AG04450 (cell line): ENCODE measurements around the gene DXO. TPM values are rescaled to one million over a fixed set of nuclear protein-coding genes. Genes with fewer than 3 reads are reported as not detected.

Source experiments
- CTCF ChIA-PET: fragments of 300-600, 350-600 bp; formaldehyde crosslinking; extraction: SDS; loops from one replicate; lab custom pipeline; 2022; ENCODE audit warnings: antibody characterized with exemption, inconsistent platforms; lab: Charles Lee
- POLR2A ChIA-PET: fragments of 350-600 bp; formaldehyde crosslinking; extraction: SDS; loops from one replicate; lab custom pipeline; 2021; ENCODE audit warnings: antibody characterized with exemption, inconsistent platforms; lab: Yijun Ruan, JAX
- DNase-seq: peaks from one replicate; pipeline ENCODE4 v3.0.0-alpha.2; 2011; ENCODE audit warnings: low read depth, low spot score
- H3K27ac ChIP-seq: one replicate; pipeline ENCODE4 v1.5.1; 2012; ENCODE audit warnings: low read depth, low read length, control low read depth
- H3K27me3 ChIP-seq: one replicate; pipeline ENCODE4 v1.6.0; 2012; ENCODE audit warnings: low read length; ENCODE audit not compliant: control insufficient read depth, insufficient read depth
- H3K4me3 ChIP-seq: 2 replicates; pipeline ENCODE4 v1.5.1; 2011; ENCODE audit warnings: mild to moderate bottlenecking, low read depth, low read length, control low read depth
- H3K9me3 ChIP-seq: 2 replicates; pipeline ENCODE4 v1.5.1; 2012; ENCODE audit warnings: low read length; ENCODE audit not compliant: control insufficient read depth, insufficient read depth
- polyA plus RNA-seq: library from polyadenylated mRNA; depleted of rRNA; stranded (reverse); fragments of >200 nt; gene quantifications from 2 replicates; pipeline ENCODE4 v1.2.3, GENCODE V29; 2011
- TF ChIP-seq, protein P1 (sequence below): IDR thresholded peaks from 2 replicates; pipeline ENCODE4 v1.5.1; 2011; ENCODE audit warnings: low read depth, low read length, control low read depth, inconsistent platforms

DXO gene
- polyA plus RNA-seq, 1 experiment, result 11.4 TPM

GRCh38 chr6:31930962-31931361 is 41.0 kb downstream of the DXO start:
- POLR2A ChIA-PET, result no interaction called here
- Histone ChIP-seq H3K9me3 (no peaks in the 10 kb centered on the region; the same call in 1 of the 2 replicates), H3K27me3 (peaks cover 1% of the 10 kb centered on the region), H3K4me3 (no peak overlapping the region), H3K27ac (no peak overlapping the region)
- DNase-seq, result no peak
- CTCF ChIA-PET, result interaction anchor here (1.1 to 1.3 kb wide), 2 partner anchors 8 to 21 kb away, joined by 4 to 7 read pairs; no protein-coding TSS in a partner anchor
- TF ChIP-seq, protein P1, sequence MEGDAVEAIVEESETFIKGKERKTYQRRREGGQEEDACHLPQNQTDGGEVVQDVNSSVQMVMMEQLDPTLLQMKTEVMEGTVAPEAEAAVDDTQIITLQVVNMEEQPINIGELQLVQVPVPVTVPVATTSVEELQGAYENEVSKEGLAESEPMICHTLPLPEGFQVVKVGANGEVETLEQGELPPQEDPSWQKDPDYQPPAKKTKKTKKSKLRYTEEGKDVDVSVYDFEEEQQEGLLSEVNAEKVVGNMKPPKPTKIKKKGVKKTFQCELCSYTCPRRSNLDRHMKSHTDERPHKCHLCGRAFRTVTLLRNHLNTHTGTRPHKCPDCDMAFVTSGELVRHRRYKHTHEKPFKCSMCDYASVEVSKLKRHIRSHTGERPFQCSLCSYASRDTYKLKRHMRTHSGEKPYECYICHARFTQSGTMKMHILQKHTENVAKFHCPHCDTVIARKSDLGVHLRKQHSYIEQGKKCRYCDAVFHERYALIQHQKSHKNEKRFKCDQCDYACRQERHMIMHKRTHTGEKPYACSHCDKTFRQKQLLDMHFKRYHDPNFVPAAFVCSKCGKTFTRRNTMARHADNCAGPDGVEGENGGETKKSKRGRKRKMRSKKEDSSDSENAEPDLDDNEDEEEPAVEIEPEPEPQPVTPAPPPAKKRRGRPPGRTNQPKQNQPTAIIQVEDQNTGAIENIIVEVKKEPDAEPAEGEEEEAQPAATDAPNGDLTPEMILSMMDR, result no peak

GRCh38 chr6:31928672-31928939 is 43.3 kb downstream of the DXO start:
- DNase-seq, result no peak
- Histone ChIP-seq H3K9me3 (no peaks in the 10 kb centered on the region; the same call in 1 of the 2 replicates), H3K27me3 (peaks cover 3% of the 10 kb centered on the region), H3K27ac (no peak overlapping the region), H3K4me3 (no peak overlapping the region)
- ChIA-PET POLR2A (no interaction called here), CTCF (no interaction called here)
- TF ChIP-seq, protein P1, result no peak

GRCh38 chr6:31927863-31928671 is 43.9 kb downstream of the DXO start:
- POLR2A ChIA-PET, result no interaction called here
- no peak overlapping the region for H3K27ac ChIP-seq
- CTCF ChIA-PET, result no interaction called here
- peaks cover 3% of the 10 kb centered on the region for H3K27me3 ChIP-seq
- TF ChIP-seq, protein P1, result no peak
- H3K4me3 ChIP-seq, result no peak overlapping the region
- DNase-seq, result no peak
- H3K9me3 ChIP-seq, result no peaks in the 10 kb centered on the region; the same call in 1 of the 2 replicates

DNA sequence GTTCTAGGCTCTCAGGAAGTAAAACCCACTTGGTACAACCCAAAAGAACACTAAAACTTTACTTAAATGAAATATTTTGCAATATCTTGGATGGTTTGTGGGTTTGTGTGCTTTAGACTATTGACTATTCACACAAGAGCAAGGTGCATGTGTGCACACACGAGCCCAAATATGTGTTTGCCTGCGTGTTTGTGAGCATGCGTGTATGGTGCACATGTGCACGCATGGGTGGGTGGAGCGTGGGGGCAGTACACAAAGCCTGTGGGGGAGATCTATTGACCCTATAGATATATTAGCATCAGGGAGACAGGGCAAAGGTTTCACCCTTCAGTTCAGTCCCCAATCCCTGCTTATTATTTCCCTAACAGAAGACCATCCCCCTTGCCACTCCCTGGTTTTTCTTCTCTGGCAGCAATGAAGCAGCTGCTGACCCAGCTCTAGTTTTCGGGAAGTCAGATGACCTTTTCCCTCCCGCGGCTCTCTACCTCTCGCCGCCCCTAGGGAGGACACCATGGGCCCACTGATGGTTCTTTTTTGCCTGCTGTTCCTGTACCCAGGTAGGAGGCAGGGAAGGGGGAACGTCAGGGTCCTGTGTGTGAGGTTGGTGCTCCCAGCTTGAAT is 44.6 kb downstream of the DXO start, which contains the start of gene C2:
Gene C2, plus strand, starts transcription at position 476 of the 621 bp plus-strand sequence. Its CDS starts 36 bp downstream, at position 512.
- peaks cover 3% of the 10 kb centered on the region for H3K27me3 ChIP-seq
- H3K4me3 ChIP-seq, result no peak within 1 kb of the TSS
- DNase-seq, result no peak
- TF ChIP-seq, protein P1, result no peak
- CTCF ChIA-PET, result no interaction called here
- H3K27ac ChIP-seq, result no peak within 1 kb of the TSS
- POLR2A ChIA-PET, result no interaction called here
- no peaks in the 10 kb centered on the region; the same call in 1 of the 2 replicates for H3K9me3 ChIP-seq

DNA sequence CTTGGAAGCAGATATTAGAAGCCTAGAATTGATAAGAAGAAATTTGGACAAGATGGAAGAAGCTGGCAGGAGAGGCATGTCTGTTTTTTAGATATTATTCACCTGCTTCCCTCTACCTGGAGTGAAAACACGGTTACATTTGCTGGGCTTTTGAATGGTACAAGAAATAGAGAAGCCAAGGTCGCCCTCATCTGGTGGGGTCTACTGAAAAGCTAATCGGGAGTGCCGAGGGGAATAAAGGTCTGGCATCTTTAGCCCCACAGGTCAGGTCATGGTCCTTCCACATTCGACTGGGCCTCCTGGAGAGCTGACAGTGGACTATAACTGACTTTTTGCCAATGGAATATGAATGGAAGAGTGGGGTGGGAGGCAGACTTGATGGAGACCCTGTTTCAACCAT is 49.0 kb downstream of the DXO start:
- Histone ChIP-seq H3K9me3 (no peaks in the 10 kb centered on the region; the same call in 1 of the 2 replicates), H3K27ac (no peak overlapping the region), H3K4me3 (no peak overlapping the region), H3K27me3 (peaks cover 3% of the 10 kb centered on the region)
- CTCF ChIA-PET, result interaction anchor here (0.7 kb wide), 1 partner anchor 29 kb away, joined by 3 read pairs; no protein-coding TSS in a partner anchor
- no peak for DNase-seq
- POLR2A ChIA-PET, result no interaction called here
- TF ChIP-seq, protein P1, result no peak; the same call in 1 of the 2 replicates
